ENCODE data around the gene OR2AE1.

DNA sequence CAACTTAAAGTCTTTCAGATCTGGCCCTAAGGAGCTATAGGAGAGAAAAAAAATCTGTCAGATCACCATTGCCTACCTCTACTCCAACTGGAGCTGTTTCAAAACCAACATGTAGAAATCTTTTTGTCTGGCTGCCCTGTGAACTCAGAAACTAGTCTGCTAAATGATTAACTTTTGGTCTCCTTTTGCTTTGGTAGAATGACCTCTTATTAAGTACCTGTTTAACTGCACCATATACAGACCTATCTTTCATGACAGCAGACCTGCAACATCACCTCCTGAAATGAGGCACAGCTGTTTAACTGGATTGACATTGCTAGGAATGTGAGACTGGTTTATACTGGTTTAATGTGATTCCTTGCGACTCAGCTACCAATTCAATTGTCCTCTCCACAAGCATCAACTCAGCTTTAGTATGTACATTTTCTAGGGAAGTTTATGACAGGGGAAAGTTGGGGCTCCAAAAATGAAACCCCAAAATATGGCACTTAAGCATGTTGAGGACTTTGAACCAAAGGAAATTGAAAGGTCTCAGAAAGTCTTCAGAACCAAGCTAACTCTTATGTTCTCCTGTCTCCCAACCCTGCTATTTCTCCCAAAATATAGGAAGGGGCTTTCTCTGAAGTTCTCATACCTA lies 47.2 kb downstream of the OR2AE1 start:
- TF ChIP-seq CTCF (IDR thresholded peaks at IDR 0.05) (no peak), POLR2A (IDR thresholded peaks at IDR 0.05) (no peak), POLR2AphosphoS5 (IDR thresholded peaks at IDR 0.05) (no peak)

Data from breast epithelium (tissue), 3 donors.